ENCODE results near the gene RPS6KC1.

DNA sequence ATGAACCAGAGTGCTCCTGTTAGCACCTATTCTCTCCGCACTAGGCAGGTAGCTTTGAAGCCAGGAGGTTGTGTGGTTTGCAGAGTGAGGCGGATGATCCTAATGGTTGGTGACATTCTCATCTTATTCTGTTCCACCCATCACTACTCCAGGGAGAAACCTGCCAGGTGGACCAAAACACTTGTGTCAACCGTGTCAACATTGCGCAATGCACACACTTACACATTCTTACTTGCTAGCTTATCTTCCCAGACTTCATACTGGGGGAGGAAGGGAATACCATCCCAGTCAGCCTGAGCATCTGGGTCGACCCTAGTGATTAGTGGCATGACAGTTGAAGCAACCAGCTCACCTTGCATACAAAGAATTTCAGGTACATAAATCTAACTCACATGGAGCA, 236.9 kb downstream of the RPS6KC1 start:
- TF ChIP-seq, protein P1, sequence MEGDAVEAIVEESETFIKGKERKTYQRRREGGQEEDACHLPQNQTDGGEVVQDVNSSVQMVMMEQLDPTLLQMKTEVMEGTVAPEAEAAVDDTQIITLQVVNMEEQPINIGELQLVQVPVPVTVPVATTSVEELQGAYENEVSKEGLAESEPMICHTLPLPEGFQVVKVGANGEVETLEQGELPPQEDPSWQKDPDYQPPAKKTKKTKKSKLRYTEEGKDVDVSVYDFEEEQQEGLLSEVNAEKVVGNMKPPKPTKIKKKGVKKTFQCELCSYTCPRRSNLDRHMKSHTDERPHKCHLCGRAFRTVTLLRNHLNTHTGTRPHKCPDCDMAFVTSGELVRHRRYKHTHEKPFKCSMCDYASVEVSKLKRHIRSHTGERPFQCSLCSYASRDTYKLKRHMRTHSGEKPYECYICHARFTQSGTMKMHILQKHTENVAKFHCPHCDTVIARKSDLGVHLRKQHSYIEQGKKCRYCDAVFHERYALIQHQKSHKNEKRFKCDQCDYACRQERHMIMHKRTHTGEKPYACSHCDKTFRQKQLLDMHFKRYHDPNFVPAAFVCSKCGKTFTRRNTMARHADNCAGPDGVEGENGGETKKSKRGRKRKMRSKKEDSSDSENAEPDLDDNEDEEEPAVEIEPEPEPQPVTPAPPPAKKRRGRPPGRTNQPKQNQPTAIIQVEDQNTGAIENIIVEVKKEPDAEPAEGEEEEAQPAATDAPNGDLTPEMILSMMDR (IDR thresholded peaks at IDR 0.05; ENCODE audit: low read depth, low read length, poor library complexity, severe bottlenecking) = no peak
- no peak for TF ChIP-seq EZH2phosphoT487 (IDR thresholded peaks at IDR 0.05; ENCODE audit: borderline replicate concordance, low read length)

Data from DOHH2 (cell line).